Activated T-helper 2 cell treated with anti-CD3 and anti-CD28 coated beads, Interferon-gamma antibody, Interleukin-2, Interleukin-4, amounts not matched to agents 10 μg/mL and 5 μg/mL and 100 μg/mL, durations not matched to agents 14 hours and 24 hours and 36 hours (primary cell): ENCODE data around the gene ANKRD53. TPM values are rescaled to one million over a fixed set of nuclear protein-coding genes. Genes with fewer than 3 reads are reported as not detected.

Source experiments
- DNase-seq: peaks from one replicate; pipeline ENCODE4 v3.0.0; 2021; ENCODE audit warnings: low spot score
- H3K27ac Mint-ChIP-seq: one replicate; pipeline ENCODE4 v1.8.0; 2021; ENCODE audit warnings: mixed read lengths
- H3K27me3 Mint-ChIP-seq: one replicate; pipeline ENCODE4 v1.8.0; 2021; ENCODE audit warnings: low read depth, mixed read lengths
- H3K36me3 Mint-ChIP-seq: one replicate; pipeline ENCODE4 v1.8.0; 2021; ENCODE audit warnings: low read depth, mixed read lengths
- H3K4me1 Mint-ChIP-seq: one replicate; pipeline ENCODE4 v1.8.0; 2021; ENCODE audit warnings: low read depth, mixed read lengths
- H3K4me3 Mint-ChIP-seq: one replicate; pipeline ENCODE4 v1.8.0; 2021; ENCODE audit warnings: low read depth, mild to moderate bottlenecking, moderate library complexity, mixed read lengths
- H3K9me3 Mint-ChIP-seq: one replicate; pipeline ENCODE4 v1.8.0; 2021; ENCODE audit warnings: mixed read lengths
- intact Hi-C: fragments of 100-400 bp; cut with micrococcal nuclease; formaldehyde crosslinking; loops from one replicate; pipeline ENCODE4 v1.15.1; 2023
- total RNA-seq: library from RNA; stranded (reverse); gene quantifications from 2 replicates; pipeline ENCODE4 v1.2.3, GENCODE V29; 2022

The ANKRD53 gene, protein sequence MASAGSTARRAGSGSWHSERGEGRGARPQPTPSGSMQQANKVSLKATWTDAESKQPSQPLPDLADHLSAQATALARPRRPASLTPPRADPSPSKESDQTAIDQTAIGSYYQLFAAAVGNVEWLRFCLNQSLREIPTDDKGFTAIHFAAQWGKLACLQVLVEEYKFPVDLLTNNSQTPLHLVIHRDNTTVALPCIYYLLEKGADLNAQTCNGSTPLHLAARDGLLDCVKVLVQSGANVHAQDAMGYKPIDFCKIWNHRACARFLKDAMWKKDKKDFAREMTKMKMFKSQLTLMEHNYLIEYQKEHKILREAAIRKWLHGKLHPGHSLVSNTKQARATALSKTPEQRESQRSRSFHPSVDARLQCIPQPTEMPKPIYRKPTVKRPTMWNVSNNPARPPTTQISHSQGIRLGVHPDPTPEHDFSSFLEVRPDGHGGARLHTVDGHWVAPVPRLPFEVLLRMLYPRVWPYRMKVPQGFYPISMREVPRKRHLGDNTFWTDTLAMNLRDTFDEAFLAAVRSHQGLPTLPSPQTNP
- total RNA-seq = not detected in 2 replicates

DNA sequence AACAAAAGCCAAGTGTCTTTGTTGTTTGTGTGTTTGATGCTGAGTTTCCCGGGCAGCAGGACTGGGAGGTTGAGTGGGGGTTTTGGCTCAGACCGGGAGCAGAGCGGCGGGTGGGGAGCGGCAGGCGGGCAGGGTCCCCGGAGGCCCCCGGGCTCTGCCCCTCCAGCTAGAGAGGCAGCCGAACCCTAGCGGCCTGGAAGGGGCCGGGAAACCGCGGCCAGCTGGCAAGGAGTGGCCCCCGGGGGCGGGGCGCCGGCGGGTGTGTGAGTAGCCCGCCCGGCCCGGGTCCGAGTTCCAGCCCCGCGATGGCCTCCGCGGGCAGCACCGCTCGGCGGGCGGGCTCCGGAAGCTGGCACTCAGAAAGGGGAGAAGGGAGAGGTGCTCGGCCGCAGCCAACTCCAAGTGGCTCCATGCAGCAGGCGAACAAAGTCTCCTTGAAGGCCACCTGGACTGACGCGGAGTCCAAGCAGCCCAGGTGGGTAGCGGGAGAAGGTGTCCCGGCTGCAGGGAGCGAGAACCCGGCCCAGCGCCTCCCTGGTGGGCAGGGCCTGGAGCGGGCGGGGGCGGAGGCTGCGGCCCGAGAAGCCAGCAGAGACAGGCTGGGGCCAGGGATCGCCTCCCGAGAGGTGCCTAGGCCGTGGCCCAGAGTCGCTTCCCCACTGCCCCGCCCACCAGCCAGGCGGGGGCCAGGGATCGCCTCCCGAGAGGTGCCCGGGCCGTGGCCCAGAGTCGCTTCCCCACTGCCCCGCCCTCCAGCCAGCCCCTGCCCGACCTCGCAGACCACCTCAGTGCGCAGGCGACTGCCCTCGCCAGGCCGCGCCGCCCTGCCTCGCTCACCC lies at the start of gene ANKRD53:
ANKRD53 (plus strand) TSS at position 290 of the 839 bp plus-strand sequence; CDS start at position 306, 16 bp downstream.
- Mint-ChIP-seq H3K4me1 (peaks cover 13% of the 10 kb centered on the region), H3K4me3 (peak within 1 kb of the TSS; percentile 73), H3K9me3 (no peaks in the 10 kb centered on the region), H3K27me3 (peaks cover 7% of the 10 kb centered on the region), H3K36me3 (peaks cover 2% of the 10 kb centered on the region), H3K27ac (peak within 1 kb of the TSS; percentile 77)
- intact Hi-C loops = no loop called here
- DNase-seq = no peak

DNA sequence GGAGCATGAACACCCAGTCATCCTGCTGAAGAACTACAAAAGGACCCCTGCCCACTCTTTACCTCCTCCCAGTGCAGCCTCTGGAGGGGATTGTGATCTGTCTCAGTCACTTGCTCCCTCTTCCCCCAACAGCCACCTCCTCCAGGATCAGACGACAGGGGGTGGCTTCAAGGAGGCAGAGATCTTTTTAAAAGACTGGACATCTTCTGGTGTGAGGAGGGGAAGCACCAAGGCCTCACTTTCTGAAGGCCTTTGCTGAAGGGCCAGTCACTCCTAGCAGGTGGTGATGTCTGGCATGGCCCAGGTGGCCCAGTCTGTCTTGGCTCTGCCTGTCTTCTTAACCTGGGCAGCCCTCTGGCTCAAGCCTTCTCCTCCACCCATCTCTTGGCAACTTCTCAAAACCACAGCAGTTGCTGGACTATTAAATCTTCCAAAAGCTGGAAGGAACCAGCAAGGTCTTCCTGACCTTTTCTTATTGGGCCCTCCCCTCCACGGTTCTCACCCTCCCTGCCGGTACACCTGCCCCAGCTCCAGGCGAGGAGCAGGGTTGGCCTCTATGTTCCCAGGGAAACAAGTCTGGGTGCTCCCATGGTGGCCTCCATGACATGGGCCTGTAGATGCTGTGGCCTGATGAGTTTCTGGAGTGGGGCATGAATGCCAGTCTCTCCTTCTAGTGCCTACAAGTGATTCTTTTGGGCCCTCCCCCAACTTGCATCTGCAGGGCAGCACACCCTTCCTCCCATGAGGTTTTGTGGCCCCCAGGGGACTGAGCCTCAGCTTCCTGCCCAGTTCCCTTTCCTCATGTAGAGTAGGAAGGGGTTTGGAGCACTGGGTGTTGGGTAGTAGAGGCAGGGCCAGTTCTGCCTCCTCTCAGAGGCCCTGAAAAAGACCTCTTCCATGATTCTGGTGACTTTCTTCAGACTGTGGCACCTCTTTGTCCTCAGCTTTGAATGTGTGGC lies 47.8 kb upstream of the ANKRD53 start:
- Mint-ChIP-seq H3K36me3 (no peaks in the 10 kb centered on the region), H3K4me1 (no peaks in the 10 kb centered on the region), H3K27ac (no peak overlapping the region), H3K9me3 (no peaks in the 10 kb centered on the region), H3K4me3 (no peak overlapping the region), H3K27me3 (peaks cover 6% of the 10 kb centered on the region)
- intact Hi-C loops = no loop called here
- no peak for DNase-seq

DNA sequence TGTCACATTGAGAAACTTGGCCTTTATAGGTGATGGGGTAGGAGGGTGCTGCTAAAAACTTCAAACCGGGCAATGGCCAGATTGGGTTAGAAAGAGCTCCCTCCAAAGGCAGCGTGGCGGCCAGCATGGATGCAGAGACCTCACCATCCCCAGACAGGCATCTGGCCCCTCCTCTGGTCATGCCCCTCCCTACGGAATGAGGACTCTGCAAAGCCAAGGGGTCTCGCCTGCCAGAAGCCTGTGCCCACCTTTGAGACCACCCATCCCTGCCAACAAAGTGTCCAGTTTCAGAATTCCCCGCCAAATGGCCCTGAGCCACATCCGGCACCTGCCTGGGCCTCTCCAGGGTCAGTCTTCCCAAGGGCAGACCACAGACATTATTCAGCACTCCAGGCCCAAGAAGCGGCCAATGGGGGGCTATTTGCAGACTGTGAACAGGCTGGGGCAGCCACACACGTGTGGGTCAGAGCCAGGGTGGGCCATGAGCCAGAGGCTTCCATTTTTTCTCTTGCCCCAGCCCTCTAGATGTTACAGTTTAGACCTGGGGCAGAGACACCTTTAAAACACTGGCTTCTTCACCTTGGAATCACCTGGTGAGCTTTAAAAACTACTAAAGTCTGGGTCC lies 46.9 kb upstream of the ANKRD53 start:
- Mint-ChIP-seq H3K36me3 (no peaks in the 10 kb centered on the region), H3K9me3 (no peaks in the 10 kb centered on the region), H3K27ac (no peak overlapping the region), H3K27me3 (peaks cover 7% of the 10 kb centered on the region), H3K4me3 (no peak overlapping the region), H3K4me1 (no peaks in the 10 kb centered on the region)
- intact Hi-C loops = no loop called here
- no peak for DNase-seq

DNA sequence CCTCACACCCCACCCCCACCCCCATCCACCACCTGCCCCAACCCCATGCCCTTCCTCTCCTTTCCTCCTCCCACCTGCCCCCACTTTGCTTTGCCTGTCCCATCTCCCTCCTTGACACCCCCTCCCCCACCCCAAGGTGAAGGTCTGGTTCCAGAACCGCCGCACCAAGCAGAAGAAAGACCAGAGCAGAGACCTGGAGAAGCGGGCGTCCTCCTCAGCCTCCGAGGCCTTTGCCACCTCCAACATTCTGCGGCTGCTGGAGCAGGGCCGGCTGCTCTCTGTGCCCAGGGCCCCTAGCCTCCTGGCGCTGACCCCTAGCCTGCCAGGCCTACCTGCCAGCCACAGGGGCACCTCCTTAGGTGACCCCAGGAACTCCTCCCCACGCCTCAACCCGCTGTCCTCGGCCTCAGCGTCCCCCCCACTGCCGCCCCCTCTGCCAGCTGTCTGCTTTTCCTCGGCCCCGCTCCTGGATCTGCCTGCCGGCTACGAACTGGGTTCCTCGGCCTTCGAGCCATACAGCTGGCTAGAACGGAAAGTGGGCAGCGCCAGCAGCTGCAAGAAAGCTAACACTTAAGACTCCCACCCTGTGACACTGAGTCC lies 45.7 kb upstream of the ANKRD53 start:
- Mint-ChIP-seq H3K4me1 (no peaks in the 10 kb centered on the region), H3K27ac (no peak overlapping the region), H3K27me3 (peaks cover 7% of the 10 kb centered on the region), H3K4me3 (no peak overlapping the region), H3K36me3 (no peaks in the 10 kb centered on the region), H3K9me3 (no peaks in the 10 kb centered on the region)
- DNase-seq = no peak
- intact Hi-C loops = no loop called here

DNA sequence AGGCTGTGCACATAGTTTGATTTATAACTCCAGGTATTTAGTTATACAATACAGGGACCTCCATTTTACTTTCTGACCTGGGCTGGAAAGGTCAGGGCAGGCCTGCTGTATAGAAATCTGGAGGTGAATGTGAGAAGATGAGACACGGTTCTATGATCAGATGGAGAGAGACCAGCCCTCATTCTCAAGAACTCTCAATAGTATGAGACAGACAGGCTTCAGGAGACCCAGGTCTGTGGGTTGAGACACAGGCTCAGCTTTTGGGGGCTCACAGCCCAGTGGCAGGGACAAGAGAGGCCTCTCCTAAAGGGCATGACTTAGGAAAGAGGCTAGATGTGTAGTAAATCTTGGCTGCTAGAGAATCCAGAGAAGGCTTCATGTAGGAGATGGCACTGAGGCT lies 43.4 kb upstream of the ANKRD53 start:
- peaks cover 14% of the 10 kb centered on the region for H3K27me3 Mint-ChIP-seq
- no peak overlapping the region for H3K27ac Mint-ChIP-seq
- H3K9me3 Mint-ChIP-seq = no peaks in the 10 kb centered on the region
- H3K36me3 Mint-ChIP-seq = no peaks in the 10 kb centered on the region
- no peak overlapping the region for H3K4me3 Mint-ChIP-seq
- H3K4me1 Mint-ChIP-seq = no peaks in the 10 kb centered on the region
- intact Hi-C loops = no loop called here
- DNase-seq = no peak

DNA sequence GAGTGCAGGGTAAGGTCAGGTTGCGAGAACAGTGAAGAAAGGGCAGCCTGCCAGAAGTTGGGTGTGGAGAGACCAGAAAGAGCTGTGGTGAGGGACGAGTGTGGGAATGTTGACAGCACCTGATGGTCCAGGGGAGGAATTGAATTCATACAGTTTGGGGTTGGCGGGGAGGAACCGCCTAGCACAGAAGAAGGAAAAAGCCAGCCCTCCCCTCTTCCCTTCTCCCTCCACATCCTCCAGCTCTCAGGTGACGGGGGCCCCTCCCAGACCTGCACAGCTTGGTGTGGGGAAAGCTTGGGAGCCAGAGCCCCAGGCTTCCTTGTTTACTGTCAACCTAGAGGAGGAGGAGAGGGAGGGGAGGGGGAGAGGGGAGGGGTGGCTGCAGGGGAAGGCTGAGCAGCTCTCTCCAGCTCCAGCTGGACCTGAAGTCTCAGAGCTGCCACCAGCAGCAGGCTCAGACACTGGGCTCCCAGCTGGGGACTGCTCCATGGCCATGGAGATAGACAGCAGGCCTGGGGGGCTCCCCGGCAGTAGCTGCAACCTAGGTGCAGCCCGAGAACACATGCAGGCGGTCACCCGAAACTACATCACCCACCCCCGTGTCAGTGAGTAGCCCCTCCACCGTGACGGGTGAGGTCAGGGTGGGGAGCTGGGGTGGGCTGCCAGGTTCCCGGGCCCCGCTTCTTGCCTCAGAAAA lies 42.8 kb upstream of the ANKRD53 start, which contains the start of gene ATP6V1B1:
ATP6V1B1 (plus strand) TSS at position 433 of the 697 bp plus-strand sequence; CDS start at position 488, 55 bp downstream.
- no peaks in the 10 kb centered on the region for H3K9me3 Mint-ChIP-seq

DNA sequence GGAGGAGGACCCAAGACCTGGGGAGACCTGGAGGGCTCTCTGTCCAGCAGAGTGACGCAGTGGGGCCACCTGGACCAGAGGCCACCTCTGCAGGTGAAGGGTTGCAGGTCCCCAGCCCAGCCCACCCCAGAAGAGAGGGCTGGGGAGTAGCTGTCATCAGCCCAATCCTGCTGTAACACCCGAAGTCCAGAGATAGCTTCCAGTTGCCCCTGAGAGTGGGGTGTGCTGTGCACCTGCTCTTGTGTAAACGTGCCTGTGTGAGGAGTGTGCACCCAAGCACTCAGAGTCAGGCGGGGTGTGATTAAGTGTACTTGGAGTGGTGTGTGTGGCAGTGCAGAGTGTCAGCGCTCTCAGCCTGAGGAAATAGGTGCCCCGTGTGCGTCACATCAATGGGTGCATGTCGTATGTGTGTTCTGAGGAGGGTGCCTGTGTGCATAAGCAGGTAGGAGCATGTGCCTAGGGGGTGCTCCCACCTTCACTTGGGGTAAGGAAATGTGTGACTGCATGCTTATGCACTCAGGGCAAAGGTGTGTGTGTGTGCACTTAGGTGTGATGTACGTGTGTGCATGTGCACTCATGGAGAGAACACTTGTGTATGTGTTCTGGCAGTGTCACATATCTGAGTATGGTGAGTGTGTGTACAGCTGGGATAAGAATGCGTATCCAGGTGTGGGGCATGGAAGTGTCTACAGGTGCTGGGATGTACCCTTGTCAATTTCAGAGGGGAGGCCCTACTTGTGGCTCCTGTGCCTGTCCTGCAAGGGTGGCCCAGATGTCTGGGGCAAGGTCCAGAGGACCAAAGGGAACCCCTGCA lies 42.1 kb upstream of the ANKRD53 start:
- intact Hi-C loops = no loop called here
- Mint-ChIP-seq H3K4me1 (no peaks in the 10 kb centered on the region), H3K27me3 (peaks cover 19% of the 10 kb centered on the region), H3K27ac (no peak overlapping the region), H3K9me3 (no peaks in the 10 kb centered on the region), H3K4me3 (no peak overlapping the region), H3K36me3 (no peaks in the 10 kb centered on the region)
- DNase-seq = no peak

More for the DNA sequence above, 42.8 kb upstream of the ANKRD53 start, which contains the start of gene ATP6V1B1:
- no peaks in the 10 kb centered on the region for H3K36me3 Mint-ChIP-seq
- DNase-seq = no peak
- H3K4me1 Mint-ChIP-seq = no peaks in the 10 kb centered on the region
- peaks cover 18% of the 10 kb centered on the region for H3K27me3 Mint-ChIP-seq
- no peak within 1 kb of the TSS for H3K27ac Mint-ChIP-seq
- no peak within 1 kb of the TSS for H3K4me3 Mint-ChIP-seq
- intact Hi-C loops = no loop called here

DNA sequence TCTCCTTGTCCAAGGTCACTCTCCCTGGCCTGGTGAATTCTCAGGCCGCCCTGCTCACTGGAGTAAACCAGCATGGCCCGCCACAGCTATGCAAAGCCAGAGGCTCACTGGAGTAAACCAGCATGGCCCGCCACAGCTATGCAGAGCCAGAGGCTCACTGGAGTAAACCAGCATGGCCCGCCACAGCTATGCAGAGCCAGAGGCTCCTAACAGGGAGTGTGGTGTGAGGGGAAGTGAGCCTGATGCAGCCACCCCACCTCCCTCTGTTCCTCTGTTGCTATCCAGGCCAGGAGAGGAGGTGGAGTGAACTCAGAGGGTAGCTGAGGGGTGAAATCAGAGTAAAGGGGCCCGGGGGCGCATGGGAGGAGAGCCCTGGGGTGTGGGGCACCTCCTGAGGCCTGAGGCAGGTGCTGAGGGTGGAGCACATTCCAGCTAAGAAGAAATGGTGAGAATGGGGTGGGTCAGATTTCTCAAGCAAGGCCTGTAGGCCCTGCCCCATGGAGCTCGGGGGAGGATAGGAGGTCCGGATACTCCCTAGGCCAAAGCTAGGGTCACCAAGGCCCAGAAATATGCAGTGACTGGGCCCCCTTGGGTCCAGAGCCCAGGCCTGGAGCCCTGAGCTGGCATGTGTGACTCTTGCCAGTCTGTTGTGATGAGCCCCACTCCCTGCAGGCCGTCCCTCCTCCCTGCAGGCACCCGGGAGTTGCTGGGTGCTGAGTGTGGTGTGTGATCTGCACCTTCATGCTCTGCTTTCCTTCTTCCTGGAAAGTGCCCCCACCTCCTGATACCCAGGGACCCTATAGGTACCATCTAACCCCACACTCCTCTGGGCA lies 41.2 kb upstream of the ANKRD53 start:
- Mint-ChIP-seq H3K36me3 (no peaks in the 10 kb centered on the region), H3K27me3 (peaks cover 21% of the 10 kb centered on the region), H3K27ac (no peak overlapping the region), H3K4me3 (no peak overlapping the region), H3K9me3 (no peaks in the 10 kb centered on the region), H3K4me1 (no peaks in the 10 kb centered on the region)
- no peak for DNase-seq
- intact Hi-C loops = no loop called here

DNA sequence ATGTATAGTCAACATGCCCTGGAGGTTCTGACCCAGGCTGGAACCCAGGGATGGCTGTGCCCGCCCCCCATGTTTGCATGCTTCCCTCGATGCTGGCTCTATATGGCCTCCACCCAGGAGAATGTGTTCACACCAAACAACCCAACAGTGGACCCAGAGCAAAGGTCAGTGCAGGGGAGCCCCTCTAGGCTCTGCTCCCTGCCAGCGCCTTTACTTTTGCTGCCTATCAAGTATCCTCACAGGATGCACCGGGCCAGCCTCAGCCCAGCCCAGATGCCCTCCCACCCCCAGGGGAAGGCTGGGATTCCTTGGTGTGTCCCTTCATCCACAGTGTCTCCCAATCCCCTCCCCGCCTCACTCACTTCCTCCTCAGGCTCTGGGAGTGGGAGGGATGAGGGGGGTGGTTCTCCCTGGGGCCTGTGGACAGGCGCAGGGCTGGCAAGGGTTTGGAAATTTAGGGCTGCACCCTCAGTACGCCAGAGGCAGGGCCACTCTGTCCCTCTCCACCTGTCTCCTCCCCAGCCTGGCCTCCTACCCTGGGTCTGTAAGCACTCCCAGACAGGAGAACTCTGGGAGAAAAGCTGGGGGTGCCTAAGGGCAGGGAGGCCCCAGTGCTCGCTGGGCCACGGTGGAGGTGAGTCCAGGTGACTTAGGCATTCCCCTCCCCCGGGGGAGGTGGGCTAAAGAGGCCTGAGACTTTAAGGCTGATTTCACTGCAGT lies 40.4 kb upstream of the ANKRD53 start:
- intact Hi-C loops = no loop called here
- Mint-ChIP-seq H3K4me3 (no peak overlapping the region), H3K27ac (no peak overlapping the region), H3K9me3 (no peaks in the 10 kb centered on the region), H3K4me1 (no peaks in the 10 kb centered on the region), H3K36me3 (no peaks in the 10 kb centered on the region), H3K27me3 (peaks cover 21% of the 10 kb centered on the region)
- no peak for DNase-seq

DNA sequence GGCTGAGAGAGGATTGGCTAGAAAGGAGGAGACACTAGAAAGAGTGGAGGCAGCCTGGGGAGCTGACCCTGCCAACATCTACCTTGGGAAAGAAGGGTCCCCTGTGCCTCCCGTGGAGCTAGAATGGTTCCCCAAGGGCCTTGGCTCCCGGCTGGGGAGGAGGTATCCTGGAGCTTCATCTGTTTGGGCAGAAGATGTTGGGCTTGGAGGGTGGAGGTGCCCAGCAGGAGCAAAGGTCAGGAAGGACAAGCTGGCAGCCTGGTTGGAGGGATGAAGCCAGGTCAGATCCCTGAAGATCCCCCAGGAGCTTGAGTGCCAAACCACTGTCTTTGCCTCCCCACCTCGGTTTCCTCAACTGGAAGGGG lies 39.9 kb upstream of the ANKRD53 start:
- Mint-ChIP-seq H3K4me3 (no peak overlapping the region), H3K27me3 (peaks cover 21% of the 10 kb centered on the region), H3K27ac (no peak overlapping the region), H3K4me1 (no peaks in the 10 kb centered on the region), H3K9me3 (no peaks in the 10 kb centered on the region), H3K36me3 (no peaks in the 10 kb centered on the region)
- intact Hi-C loops = no loop called here
- DNase-seq = no peak
